SH-SY5Y (cell line): Measurements from ENCODE around the gene OTULIN.

Experiments
- GATA2 ChIP-seq: IDR thresholded peaks from 2 replicates; pipeline ENCODE4 v1.6.1; 2011; ENCODE audit warnings: mild to moderate bottlenecking, low read depth, low read length
- GATA3 ChIP-seq: IDR thresholded peaks from 2 replicates; pipeline ENCODE4 v1.6.1; 2011; ENCODE audit warnings: low read depth, mild to moderate bottlenecking, low read length, moderate library complexity

Gene OTULIN

DNA sequence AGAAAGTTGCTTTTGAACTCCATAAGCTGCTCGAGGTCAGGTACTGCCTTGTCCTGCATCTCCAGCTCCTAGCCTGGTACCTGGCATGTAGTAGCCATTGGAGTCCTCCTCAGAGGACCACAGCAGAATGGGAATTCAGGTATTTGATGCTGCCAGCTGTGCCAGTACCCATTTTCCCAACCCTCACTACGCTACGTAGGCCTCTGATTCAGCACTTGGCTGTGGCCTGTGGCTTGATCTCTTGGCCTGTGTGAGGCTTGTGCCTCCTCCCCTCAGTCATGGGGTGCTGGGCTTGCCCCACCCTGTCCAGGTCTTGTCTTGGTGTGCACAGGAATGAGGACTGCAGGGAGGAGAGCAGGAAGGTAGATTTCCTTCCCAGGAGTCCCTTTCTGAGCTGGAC is 11.8 kb downstream of the OTULIN start:
- TF ChIP-seq GATA2 (no peak), GATA3 (no peak)

DNA sequence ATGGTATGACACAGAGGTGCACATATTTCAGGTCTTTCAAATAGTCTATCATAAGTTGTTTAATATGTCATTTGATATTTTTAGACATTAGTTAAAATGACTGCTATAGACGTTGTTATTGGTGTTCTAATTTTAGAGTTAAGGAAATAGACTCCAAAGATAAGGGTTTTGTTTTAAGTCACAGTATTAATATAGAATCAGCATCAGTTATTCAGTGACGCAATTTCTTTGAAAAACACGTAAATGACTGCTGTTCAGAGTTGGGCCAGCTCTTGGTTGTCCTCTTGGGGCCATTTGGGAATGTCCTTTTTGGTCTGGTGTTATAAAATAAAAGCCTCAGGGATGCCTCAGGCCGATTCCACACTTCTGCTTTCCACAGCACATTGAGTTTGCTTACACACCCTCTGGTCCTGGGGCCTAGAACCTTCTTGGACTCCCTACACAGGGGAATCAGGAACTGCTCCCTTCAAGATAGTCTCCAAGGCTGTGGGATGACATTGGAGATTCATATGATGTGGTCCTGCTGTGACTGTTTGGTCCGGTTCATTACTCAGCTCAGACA is 14.3 kb downstream of the OTULIN start:
- TF ChIP-seq GATA3 (no peak), GATA2 (no peak)

DNA sequence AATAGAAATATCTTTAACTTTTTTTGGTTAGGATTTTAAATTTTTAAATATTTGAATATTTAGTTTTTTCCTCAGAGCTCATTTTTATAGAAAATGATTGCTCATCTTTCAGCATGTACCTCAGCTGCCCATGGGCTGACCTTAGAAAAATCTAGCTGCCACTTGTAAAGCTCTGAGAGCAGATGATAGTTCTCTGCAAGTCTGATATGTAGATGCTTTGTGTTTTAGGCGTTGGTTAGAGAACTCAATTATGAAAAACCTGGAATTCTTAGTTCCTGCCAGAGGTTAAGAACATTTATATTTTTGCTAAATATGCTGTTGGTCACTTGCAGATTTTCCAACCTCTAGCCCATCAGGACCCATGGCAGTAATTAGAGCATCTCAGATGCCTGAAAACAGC is 15.1 kb downstream of the OTULIN start:
- TF ChIP-seq GATA2 (no peak), GATA3 (no peak)

DNA sequence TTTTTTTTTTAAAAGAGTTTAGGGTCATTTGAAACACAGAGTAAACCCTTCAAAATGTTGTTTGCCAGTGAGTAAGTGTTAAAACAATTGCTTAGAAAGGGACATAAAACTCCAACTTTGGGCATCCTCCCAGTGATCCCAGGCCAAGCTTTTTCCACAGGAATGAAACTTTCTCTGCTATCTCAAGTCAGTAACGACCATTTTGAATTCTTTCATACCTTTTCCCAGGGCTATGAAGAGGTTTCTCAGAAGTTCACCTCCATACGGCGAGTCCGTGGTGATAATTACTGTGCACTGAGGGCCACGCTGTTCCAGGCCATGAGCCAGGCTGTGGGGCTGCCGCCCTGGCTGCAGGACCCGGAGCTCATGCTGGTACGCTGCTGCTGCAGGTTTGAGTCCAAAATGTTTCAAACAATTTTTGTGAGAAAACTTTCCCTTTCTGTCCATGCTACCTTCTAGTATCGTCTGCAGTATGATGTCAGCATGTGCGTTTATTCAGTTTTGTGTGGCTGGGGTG is 16.8 kb downstream of the OTULIN start:
- no peak for TF ChIP-seq GATA2
- TF ChIP-seq GATA3, result no peak

DNA sequence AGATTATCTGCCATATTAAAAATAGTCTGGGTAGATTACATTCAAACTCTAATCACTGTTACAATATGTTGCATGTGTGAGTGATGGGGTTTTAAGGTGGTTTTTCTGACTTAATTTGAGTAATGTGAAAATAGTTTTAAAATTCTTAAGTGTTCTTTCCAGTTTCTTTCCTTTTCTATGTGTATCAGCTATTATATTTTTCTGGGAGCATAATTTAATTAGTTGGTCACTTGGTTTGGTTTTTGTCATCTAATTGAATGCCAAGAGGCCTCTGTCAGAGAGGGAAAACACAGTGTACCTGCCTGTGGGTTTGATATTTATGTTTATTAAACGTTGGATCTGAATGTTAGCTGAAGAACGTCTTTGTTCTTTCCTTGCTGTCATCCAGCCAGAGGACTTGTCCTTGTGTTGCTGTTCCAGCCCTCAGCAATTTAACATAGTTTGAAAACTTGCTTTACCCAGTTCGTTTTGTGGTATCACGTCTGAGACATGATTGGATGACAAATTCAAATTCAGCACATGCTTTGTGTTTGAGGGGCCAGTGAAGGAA is 19.5 kb downstream of the OTULIN start:
- TF ChIP-seq GATA2 (no peak), GATA3 (no peak)

DNA sequence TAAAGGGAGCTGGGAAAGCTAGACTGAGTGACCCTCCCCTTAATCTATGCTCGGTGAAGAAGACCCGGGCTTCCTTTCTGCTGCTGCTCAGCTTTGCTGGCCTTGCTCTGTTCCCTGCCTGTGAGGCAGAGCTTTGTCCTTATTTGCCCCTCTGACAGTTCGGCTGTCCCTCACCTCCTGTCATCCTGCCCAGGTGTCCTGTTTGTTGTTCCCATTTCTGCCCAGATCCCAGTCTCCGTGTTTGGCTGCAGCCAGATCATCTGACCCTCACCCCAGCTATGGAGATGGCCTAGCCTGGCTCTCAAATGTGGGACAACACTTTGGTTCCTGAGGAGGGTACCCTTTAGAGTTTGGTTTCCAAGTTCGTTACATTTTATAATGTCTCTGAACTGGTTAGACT is 20.2 kb downstream of the OTULIN start:
- TF ChIP-seq GATA3 (no peak), GATA2 (no peak)

DNA sequence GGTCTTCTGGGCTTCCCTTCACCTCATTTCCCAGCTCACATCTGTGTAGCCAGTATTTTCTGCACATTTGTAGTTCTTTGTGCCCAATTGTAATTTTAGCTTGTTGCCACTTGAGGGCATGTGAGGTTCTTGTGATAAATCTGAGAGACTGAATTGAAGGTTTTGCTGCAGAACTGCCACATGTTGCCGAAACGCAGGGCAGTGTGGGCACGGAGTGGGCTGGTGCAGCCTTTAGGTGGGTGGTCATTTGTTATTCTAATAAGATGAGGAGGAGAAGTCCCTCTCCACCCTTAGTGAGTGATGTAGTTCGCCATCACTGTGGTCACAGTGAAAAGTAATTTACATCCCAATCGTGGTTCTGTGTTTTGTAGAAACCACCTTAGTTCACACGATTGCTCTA is 21.2 kb downstream of the OTULIN start:
- TF ChIP-seq GATA3 (no peak), GATA2 (no peak)

DNA sequence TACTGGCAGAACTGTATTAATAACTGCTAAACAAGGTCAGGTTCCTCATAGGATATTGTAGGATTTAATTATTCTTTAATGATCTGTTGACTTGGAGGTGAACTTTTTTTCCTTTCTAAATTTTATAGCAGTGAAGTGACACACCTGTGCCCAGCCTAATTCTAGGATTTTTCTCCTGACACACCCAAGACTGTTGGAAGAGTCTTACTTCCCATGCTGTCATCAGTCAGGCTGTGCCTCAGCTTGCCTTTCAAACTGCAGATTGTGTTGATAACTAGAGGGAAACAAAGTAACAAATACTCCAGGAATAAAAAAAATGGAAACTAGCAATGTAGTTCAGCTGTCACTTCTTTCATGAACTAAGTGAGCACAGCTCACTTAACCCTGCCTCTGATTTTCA is 22.0 kb downstream of the OTULIN start:
- TF ChIP-seq GATA3, result no peak
- TF ChIP-seq GATA2, result no peak

DNA sequence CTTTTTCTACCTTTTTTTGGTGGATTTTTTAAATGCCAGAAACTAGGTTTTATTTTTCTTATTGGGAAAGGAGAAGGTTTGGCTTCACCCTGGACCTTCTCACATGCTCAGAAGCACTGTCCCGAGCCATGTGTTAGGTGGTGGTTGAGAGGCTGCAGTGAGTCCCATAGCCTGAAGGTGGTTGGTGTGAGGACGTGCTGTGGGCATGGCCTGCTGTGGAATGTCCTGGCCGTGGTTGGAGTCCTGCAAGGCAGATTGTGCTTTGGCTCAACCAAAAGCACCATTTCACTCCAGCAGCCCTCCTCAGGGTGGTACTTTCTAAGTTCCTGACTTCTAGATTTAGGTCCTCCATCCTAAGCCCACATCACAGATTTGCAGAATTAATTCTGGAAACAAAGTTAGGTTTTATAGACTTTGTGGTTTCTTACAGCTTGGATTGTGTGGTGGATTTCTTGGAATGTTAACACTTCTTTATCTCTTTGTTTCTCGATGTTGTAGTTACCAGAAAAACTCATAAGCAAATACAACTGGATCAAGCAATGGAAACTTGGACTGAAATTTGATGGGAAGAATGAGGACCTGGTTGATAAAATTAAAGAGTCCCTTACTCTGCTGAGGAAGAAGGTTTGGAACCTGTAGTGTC is 22.6 kb downstream of the OTULIN start:
- no peak for TF ChIP-seq GATA2
- TF ChIP-seq GATA3, result no peak

DNA sequence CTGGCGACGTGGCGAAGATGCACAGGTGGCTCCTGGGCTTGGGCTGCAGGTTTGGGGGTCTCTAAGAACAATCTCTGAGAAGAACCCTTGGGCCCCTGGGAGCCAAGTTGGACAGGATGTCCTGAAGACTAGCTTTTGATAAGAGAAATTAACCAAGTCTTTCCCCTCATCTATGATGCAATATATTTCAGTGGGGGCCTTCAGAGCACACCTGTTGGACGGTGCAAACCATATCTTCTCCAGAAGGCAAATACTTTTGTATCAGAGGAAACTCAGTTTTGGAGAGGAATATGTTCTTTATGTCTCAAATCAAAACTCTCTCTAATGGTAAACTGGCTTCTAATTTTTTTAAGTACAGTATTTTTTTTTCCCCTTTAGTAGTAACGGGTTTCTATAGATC is 28.6 kb downstream of the OTULIN start:
- TF ChIP-seq GATA3 (no peak), GATA2 (no peak)

DNA sequence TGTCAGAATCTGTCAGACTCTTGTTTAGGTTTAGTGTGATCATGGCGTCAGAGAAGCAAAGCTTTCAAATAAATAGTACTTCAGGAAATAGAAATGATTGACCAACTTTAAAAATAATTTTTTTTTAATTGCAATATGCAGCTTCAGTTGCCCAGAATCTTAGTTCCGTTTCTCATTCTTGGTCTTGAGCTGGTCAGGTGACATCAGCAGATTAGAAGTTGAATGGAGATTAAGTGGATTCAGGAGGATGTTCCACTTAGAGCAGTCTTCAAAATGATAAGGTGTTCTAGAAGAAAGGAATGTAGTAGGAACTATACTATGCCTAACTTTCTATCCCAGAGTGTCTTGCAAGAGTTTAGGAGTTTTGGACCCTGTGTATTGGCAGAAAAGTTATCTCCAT is 30.6 kb downstream of the OTULIN start:
- no peak for TF ChIP-seq GATA3
- TF ChIP-seq GATA2, result no peak

DNA sequence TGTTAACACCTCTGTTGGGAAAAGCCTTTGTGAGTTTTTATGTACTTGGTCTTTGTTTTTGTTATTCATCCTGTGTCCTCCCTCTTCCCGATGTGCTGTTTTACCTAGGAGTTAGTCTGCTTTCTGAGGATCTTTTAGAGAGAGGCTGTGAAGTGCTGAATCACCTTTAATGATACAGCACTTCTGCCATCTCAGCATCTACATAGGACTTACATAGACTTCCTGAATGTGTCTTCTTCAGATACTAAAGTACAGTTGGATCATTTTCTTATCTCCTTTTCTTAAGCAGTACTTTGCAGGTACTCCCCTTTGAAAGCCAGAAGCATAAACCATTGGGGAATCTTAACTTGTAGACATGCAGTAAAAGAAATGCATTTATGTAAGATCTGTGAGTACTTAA is 31.5 kb downstream of the OTULIN start:
- TF ChIP-seq GATA2 (no peak), GATA3 (no peak)

DNA sequence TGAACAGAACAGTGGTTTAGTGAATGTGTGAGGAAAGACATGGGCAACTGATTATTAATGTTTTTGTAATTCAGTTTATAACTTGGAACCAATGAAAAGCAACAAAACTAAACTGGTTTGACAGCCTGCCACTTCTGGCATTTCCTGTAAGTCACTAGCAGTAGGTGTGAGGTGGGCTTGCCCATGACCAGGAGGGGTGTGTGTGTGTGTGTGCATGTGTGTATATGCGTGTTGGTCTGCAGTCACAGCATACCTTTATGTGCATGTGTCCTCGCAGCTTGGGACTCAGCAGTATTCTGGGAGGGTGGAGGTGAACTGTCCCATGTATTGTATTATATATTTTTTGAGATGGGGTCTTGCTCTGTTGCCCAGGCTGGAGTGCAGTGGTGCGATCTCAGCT is 32.3 kb downstream of the OTULIN start:
- TF ChIP-seq GATA3 (no peak), GATA2 (no peak)

DNA sequence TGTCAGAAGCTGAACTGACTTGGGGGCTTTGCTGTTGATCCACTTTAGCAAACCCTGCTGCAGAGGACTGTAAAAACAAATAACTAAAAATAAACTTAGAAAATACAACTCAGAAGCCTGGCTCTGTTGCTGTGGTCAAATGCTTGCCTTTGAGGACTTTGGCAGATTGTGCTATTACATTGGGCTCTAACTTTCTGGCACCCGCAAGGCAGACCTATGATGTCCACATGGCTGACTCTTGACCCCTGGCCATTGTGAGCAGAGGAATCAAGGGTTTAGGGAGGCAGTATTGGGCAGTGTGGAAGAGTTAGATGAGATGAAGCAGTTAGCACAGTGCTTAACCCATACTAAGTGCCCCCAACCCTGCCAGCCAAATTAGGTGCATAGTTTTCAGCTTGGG is 34.0 kb downstream of the OTULIN start:
- no peak for TF ChIP-seq GATA2
- no peak for TF ChIP-seq GATA3

DNA sequence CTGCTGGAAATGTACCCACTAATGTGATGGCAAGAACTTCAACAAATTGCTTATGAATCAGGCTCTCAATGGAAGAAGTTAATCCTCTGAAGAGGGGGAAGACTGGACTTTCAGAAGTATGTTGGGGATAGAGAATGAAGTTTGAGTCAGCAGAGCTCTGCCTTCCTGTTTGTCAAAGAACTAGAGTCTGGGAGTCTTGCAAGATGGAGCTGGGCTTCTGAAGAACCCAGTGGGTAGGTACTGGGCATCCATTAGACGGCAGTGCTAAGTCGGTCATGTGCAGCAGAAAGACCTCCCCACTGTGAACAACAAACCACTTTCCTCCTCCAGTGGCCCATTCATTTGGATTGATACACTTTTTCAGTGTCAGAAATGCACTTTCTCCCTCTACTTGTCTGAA is 34.6 kb downstream of the OTULIN start:
- TF ChIP-seq GATA3 (no peak), GATA2 (no peak)

DNA sequence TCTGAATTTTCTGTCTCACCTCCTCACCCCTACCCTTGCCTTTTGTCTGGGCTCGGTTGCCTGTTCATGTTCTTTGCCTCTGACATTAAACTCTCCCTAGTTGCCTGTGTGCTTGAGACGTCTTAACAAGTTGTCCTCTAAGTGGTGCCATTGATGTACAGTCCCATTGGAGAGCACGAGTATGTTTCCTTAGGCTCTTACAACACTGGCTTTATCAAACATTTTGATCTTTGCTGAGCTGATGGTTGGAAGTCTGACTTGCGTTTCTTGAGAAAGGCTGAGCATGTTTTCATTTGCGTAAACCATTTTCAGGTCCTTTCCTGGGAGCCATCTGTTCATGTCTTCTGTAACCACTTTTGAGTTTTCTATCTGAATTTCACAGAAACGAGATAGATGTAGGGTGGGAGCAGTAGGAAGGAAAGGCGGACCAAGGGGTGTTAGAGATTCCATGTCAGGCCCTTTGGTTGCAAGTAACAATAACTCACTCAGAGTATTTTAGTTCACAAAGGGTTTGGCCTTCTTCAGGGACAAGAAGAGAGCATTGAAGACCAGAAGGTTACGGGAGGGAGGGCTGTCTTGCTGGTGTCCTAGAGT is 35.4 kb downstream of the OTULIN start:
- TF ChIP-seq GATA3 (no peak), GATA2 (no peak)
